Activated CD8-positive, alpha-beta memory T cell treated with anti-CD3 and anti-CD28 coated beads for 4 hours (primary cell): ENCODE results near the gene PHACTR1.

Experiments
- DNase-seq, 2 donors: peaks; one replicate each; pipeline ENCODE4 v3.0.0-alpha.2; 2020; ENCODE audit warnings: low read depth in 2 of 2

PHACTR1 gene

GRCh38 chr6:13026557-13026956, 310.0 kb downstream of the PHACTR1 start:
- no peak for DNase-seq

GRCh38 chr6:13027207-13027606, 310.6 kb downstream of the PHACTR1 start:
- DNase-seq: no peak

- no peak for DNase-seq
Measured at GRCh38 chr6:13030396-13030795, 313.8 kb downstream of the PHACTR1 start.

GRCh38 chr6:13032566-13032965, 316.0 kb downstream of the PHACTR1 start:
- DNase-seq: no peak

- no peak for DNase-seq
Measured at GRCh38 chr6:13033145-13033544, 316.6 kb downstream of the PHACTR1 start.

- no peak for DNase-seq
Measured at GRCh38 chr6:13034316-13034715, 317.7 kb downstream of the PHACTR1 start.

- DNase-seq: no peak
Measured at GRCh38 chr6:13035606-13036005, 319.0 kb downstream of the PHACTR1 start.

GRCh38 chr6:13038315-13038714, 321.7 kb downstream of the PHACTR1 start:
- no peak for DNase-seq

GRCh38 chr6:13038741-13039190, 322.2 kb downstream of the PHACTR1 start:
- DNase-seq: no peak

- DNase-seq: no peak
Measured at GRCh38 chr6:13044390-13044789, 327.8 kb downstream of the PHACTR1 start.

- DNase-seq: no peak
Measured at GRCh38 chr6:13044896-13045295, 328.3 kb downstream of the PHACTR1 start.

GRCh38 chr6:13045676-13046075, 329.1 kb downstream of the PHACTR1 start:
- no peak for DNase-seq

- DNase-seq: no peak
Measured at GRCh38 chr6:13046084-13046483, 329.5 kb downstream of the PHACTR1 start.

- DNase-seq: no peak
Measured at GRCh38 chr6:13048113-13048512, 331.5 kb downstream of the PHACTR1 start.

GRCh38 chr6:13049666-13050254, 333.2 kb downstream of the PHACTR1 start:
- no peak for DNase-seq

- no peak for DNase-seq
Measured at GRCh38 chr6:13053006-13053461, 336.5 kb downstream of the PHACTR1 start.

GRCh38 chr6:13058051-13058450, 341.5 kb downstream of the PHACTR1 start:
- DNase-seq: no peak

GRCh38 chr6:13059026-13059425, 342.5 kb downstream of the PHACTR1 start:
- no peak for DNase-seq

- DNase-seq: no peak
Measured at GRCh38 chr6:13063300-13063918, 346.8 kb downstream of the PHACTR1 start.

- DNase-seq: no peak
Measured at GRCh38 chr6:13065581-13065980, 349.0 kb downstream of the PHACTR1 start.

- no peak for DNase-seq
Measured at GRCh38 chr6:13066050-13066449, 349.5 kb downstream of the PHACTR1 start.

- DNase-seq: no peak
Measured at GRCh38 chr6:13066820-13067219, 350.3 kb downstream of the PHACTR1 start.

GRCh38 chr6:13068586-13069210, 352.1 kb downstream of the PHACTR1 start:
- DNase-seq: no peak
